IMR-90 (cell line): ENCODE measurements around the gene GNMT. TPM values are rescaled to one million over a fixed set of nuclear protein-coding genes. Genes with fewer than 3 reads are reported as not detected.
A peak's percentile ranks its signal among the peaks of the same experiment; 100 is the strongest.

Source experiments
- ATAC-seq: fragments of 200-7000 bp; cut with Tn5 transposase; 2 replicates; pipeline ENCODE4 v1.9.1; 2020; ENCODE audit warnings: low read depth, mild to moderate bottlenecking, moderate library complexity
- BruUV-seq: library from RNA; stranded (reverse); fragments of 400-500 nt; replicated peaks from 2 replicates; lab custom pipeline; 2021; lab: Mats Ljungman, UMichigan
- CTCF ChIA-PET: fragments of 300-600 bp; formaldehyde crosslinking; extraction: SDS; loops from one replicate; lab custom pipeline; 2021; ENCODE audit warnings: antibody characterized with exemption; lab: Yijun Ruan, JAX
- POLR2A ChIA-PET: fragments of 300-600 bp; sonication (Branson Sonifier 250); formaldehyde crosslinking; loops from one replicate; lab custom pipeline; 2022; ENCODE audit warnings: antibody characterized with exemption; ENCODE audit not compliant: unreplicated experiment; lab: Charles Lee
- DNase-seq: peaks from one replicate; pipeline ENCODE4 v3.0.0; 2013
- H2AFZ ChIP-seq: replicated peaks from 2 replicates; pipeline ENCODE3; 2013; ENCODE audit warnings: low read length, mild to moderate bottlenecking; ENCODE audit not compliant: poor library complexity
- H2AK5ac ChIP-seq: 2 replicates; pipeline ENCODE4 v1.6.1; 2013; ENCODE audit warnings: low read depth, low read length, inconsistent platforms
- H2AK9ac ChIP-seq: replicated peaks from 2 replicates; pipeline ENCODE3; 2013; ENCODE audit warnings: mild to moderate bottlenecking, low read depth, low read length, moderate library complexity; ENCODE audit not compliant: poor library complexity
- H2BK120ac ChIP-seq: 2 replicates; pipeline ENCODE4 v1.6.1; 2013; ENCODE audit warnings: low read depth, low read length, inconsistent platforms
- H2BK15ac ChIP-seq: 3 replicates; pipeline ENCODE4 v1.6.1; 2013; ENCODE audit warnings: low read depth, low read length, inconsistent platforms
- H2BK20ac ChIP-seq: 2 replicates; pipeline ENCODE4 v1.6.1; 2013; ENCODE audit warnings: low read depth, mild to moderate bottlenecking, inconsistent platforms, low read length, moderate library complexity
- H2BK5ac ChIP-seq: 2 replicates; pipeline ENCODE4 v1.6.1; 2013; ENCODE audit warnings: mild to moderate bottlenecking, low read depth, low read length, inconsistent platforms; ENCODE audit not compliant: poor library complexity, severe bottlenecking
- H3K14ac ChIP-seq: replicated peaks from 2 replicates; pipeline ENCODE4 v1.6.1; 2013; ENCODE audit warnings: low read depth, low read length, inconsistent platforms
- H3K18ac ChIP-seq: 2 replicates; pipeline ENCODE4 v1.6.1; 2013; ENCODE audit warnings: low read depth, low read length, control low read depth
- H3K23ac ChIP-seq: 2 replicates; pipeline ENCODE4 v1.6.1; 2013; ENCODE audit warnings: low read depth, low read length, inconsistent platforms
- H3K27ac ChIP-seq: 2 replicates; pipeline ENCODE4 v1.5.1; 2013; ENCODE audit warnings: mild to moderate bottlenecking, control low read depth, low read length; ENCODE audit not compliant: insufficient read depth
- H3K27me3 ChIP-seq: 2 replicates; pipeline ENCODE4 v1.6.1; 2013; ENCODE audit warnings: low read length; ENCODE audit not compliant: control insufficient read depth, insufficient read depth
- H3K36me3 ChIP-seq: 2 replicates; pipeline ENCODE4 v1.6.1; 2013; ENCODE audit warnings: low read length, mixed read lengths; ENCODE audit not compliant: control insufficient read depth, insufficient read depth
- H3K4ac ChIP-seq: 2 replicates; pipeline ENCODE4 v1.6.1; 2013; ENCODE audit warnings: low read depth, low read length, inconsistent platforms
- H3K4me1 ChIP-seq: 2 replicates; pipeline ENCODE4 v1.6.1; 2013; ENCODE audit warnings: low read length, mixed read lengths; ENCODE audit not compliant: control insufficient read depth, insufficient read depth
- H3K4me2 ChIP-seq: 2 replicates; pipeline ENCODE4 v1.6.1; 2013; ENCODE audit warnings: low read depth, mild to moderate bottlenecking, control low read depth, low read length, moderate library complexity
- H3K4me3 ChIP-seq: 2 replicates; pipeline ENCODE4 v1.5.1; 2013; ENCODE audit warnings: low read depth, mild to moderate bottlenecking, control low read depth, low read length, moderate library complexity; ENCODE audit not compliant: insufficient read depth
- H3K56ac ChIP-seq: 2 replicates; pipeline ENCODE4 v1.6.1; 2013; ENCODE audit warnings: low read length, inconsistent platforms; ENCODE audit not compliant: insufficient read depth; ENCODE audit errors: extremely low read depth
- H3K79me1 ChIP-seq, 2 experiments: 2 replicates each; pipeline ENCODE4 v1.6.1; 2013; ENCODE audit warnings: low read length in 2 of 2, inconsistent platforms in 1 of 2, low read depth in 1 of 2
- H3K9ac ChIP-seq: 2 replicates; pipeline ENCODE4 v1.6.1; 2013; ENCODE audit warnings: low read depth, low read length, control low read depth
- H3K9me1 ChIP-seq: 2 replicates; pipeline ENCODE4 v1.6.1; 2013; ENCODE audit warnings: low read length, inconsistent platforms; ENCODE audit not compliant: insufficient read depth
- H3K9me3 ChIP-seq: 2 replicates; pipeline ENCODE4 v1.6.1; 2013; ENCODE audit warnings: low read length; ENCODE audit not compliant: control insufficient read depth, insufficient read depth
- H4K20me1 ChIP-seq: 2 replicates; pipeline ENCODE4 v1.6.1; 2013; ENCODE audit warnings: low read length, inconsistent platforms; ENCODE audit not compliant: insufficient read depth
- H4K5ac ChIP-seq: 2 replicates; pipeline ENCODE4 v1.6.1; 2013; ENCODE audit warnings: mild to moderate bottlenecking, low read depth, low read length, control low read depth
- H4K8ac ChIP-seq, 2 experiments: 2 replicates each; pipeline ENCODE4 v1.6.1; 2013; ENCODE audit warnings: low read depth in 2 of 2, low read length in 2 of 2, control low read depth in 1 of 2, inconsistent platforms in 1 of 2
- H4K91ac ChIP-seq: 2 replicates; pipeline ENCODE4 v1.6.1; 2013; ENCODE audit warnings: low read depth, low read length, inconsistent platforms; ENCODE audit not compliant: insufficient read depth
- BHLHE40 ChIP-seq: fragments of 150-350 bp; IDR thresholded peaks from 2 replicates; pipeline ENCODE4 v1.6.1; 2016; ENCODE audit warnings: mild to moderate bottlenecking, low read depth, low read length
- CEBPB ChIP-seq: IDR thresholded peaks from 2 replicates; pipeline ENCODE4 v1.6.1; 2012; ENCODE audit warnings: low read depth, low read length, improper control_type of control experiment
- CHD1 ChIP-seq: IDR thresholded peaks from 2 replicates; pipeline ENCODE4 v1.6.1; 2012; ENCODE audit warnings: low read depth, low read length, improper control_type of control experiment
- MAFK ChIP-seq: IDR thresholded peaks from 2 replicates; pipeline ENCODE4 v1.6.1; 2012; ENCODE audit warnings: low read depth, low read length, improper control_type of control experiment
- MXI1 ChIP-seq: IDR thresholded peaks from 2 replicates; pipeline ENCODE4 v1.6.1; 2012; ENCODE audit warnings: low read depth, mild to moderate bottlenecking, low read length, moderate library complexity, borderline replicate concordance
- POLR2A ChIP-seq: IDR thresholded peaks from 2 replicates; pipeline ENCODE4 v1.6.1; 2012; ENCODE audit warnings: mild to moderate bottlenecking, low read depth, low read length
- RAD21 ChIP-seq: IDR thresholded peaks from 2 replicates; pipeline ENCODE4 v1.6.1; 2012; ENCODE audit warnings: low read length, improper control_type of control experiment
- RCOR1 ChIP-seq: IDR thresholded peaks from 2 replicates; pipeline ENCODE4 v1.6.1; 2012; ENCODE audit warnings: mild to moderate bottlenecking, low read length, improper control_type of control experiment; ENCODE audit not compliant: insufficient replicate concordance
- RFX5 ChIP-seq: IDR thresholded peaks from 2 replicates; pipeline ENCODE4 v1.8.0; 2012; ENCODE audit warnings: low read depth, mild to moderate bottlenecking, low read length, moderate library complexity
- SMC3 ChIP-seq: fragments of 150-350 bp; IDR thresholded peaks from 2 replicates; pipeline ENCODE4 v1.6.1; 2016; ENCODE audit warnings: low read depth, mild to moderate bottlenecking, antibody characterized with exemption, low read length, moderate library complexity
- WGBS, 2 experiments: methylation state at CpG; one replicate each; pipeline versions ENCODE4 v1.1.5 to v1.1.7; 2013; ENCODE audit warnings: missing lambda C conversion rate in 2 of 2; ENCODE audit not compliant: insufficient read length in 1 of 2; ENCODE audit errors: extremely low coverage in 2 of 2; 5-methylcytosine and 5-hydroxymethylcytosine counted together
- dilution Hi-C: fragments of 300-500 bp; cut with HindIII; formaldehyde crosslinking; loops from one replicate; pipeline ENCODE4 v1.14.3; 2018; ENCODE audit warnings: low sequenced_read_pairs; ENCODE audit not compliant: unreplicated experiment
- in situ Hi-C: fragments of 300-500 bp; cut with MboI; formaldehyde crosslinking; loops from 3 replicates; pipeline ENCODE4 v1.14.3; 2019; ENCODE audit warnings: low sequenced_read_pairs, inconsistent platforms, mixed read lengths
- intact Hi-C: fragments of 100-400 bp; cut with micrococcal nuclease; formaldehyde crosslinking; loops from 2 replicates; pipeline ENCODE4 v1.10.0; 2022
- polyA plus RNA-seq, 3 experiments: library from polyadenylated mRNA; depleted of rRNA; stranded (reverse); fragments of >200 nt; gene quantifications; 2 replicates each; pipeline ENCODE4 v1.2.3, GENCODE V29; 2012; ENCODE audit warnings: low replicate concordance in 1 of 3
- total RNA-seq: library from RNA; depleted of rRNA; stranded (reverse); fragments of >200 nt; gene quantifications from 2 replicates; pipeline ENCODE4 v1.2.3, GENCODE V29; 2012
- TF ChIP-seq, protein P1 (sequence below): fragments of 150-350 bp; IDR thresholded peaks from 2 replicates; pipeline ENCODE4 v1.6.1; 2016; ENCODE audit warnings: low read depth, mild to moderate bottlenecking, low read length, moderate library complexity, borderline replicate concordance
- TF ChIP-seq, protein P2 (sequence below): conservative IDR thresholded peaks from 2 replicates; pipeline ENCODE4 v1.5.1; 2012; ENCODE audit warnings: mild to moderate bottlenecking, low read depth, low read length, improper control_type of control experiment
- TF ChIP-seq, protein P3 (sequence below): fragments of 150-350 bp; IDR thresholded peaks from 2 replicates; pipeline ENCODE4 v1.6.1; 2017; ENCODE audit warnings: mild to moderate bottlenecking, antibody characterized with exemption, low read length, low read depth

GNMT gene
- total and polyA plus RNA-seq, 2 of the 4 experiments (the other 2 are of a cell fraction) = 0.36 TPM; not detected in 1

- Histone ChIP-seq H3K56ac (no peak overlapping the region), H2AK9ac (peak overlapping the region; percentile 75), H4K5ac (no peak overlapping the region), H3K79me1 (peaks cover 5 to 60% of the 10 kb centered on the region in 2 experiments; a peak in 2 of 4 replicates), H3K9me3 (no peaks in the 10 kb centered on the region), H3K27ac (no peak overlapping the region), H3K18ac (no peak overlapping the region), H3K4ac (no peak overlapping the region), H4K8ac (no peak overlapping the region), H2AK5ac (no peak overlapping the region; the same call in 1 of the 2 replicates), H3K4me2 (no peak overlapping the region), H2BK20ac (no peak overlapping the region), H2BK5ac (no peak overlapping the region), H4K20me1 (no peaks in the 10 kb centered on the region; the same call in 1 of the 2 replicates), H3K27me3 (no peaks in the 10 kb centered on the region), H3K4me1 (peaks cover 8% of the 10 kb centered on the region), H3K14ac (no peak overlapping the region), H4K91ac (no peak overlapping the region), H2BK120ac (no peak overlapping the region), H3K36me3 (peaks cover 44% of the 10 kb centered on the region), H3K9me1 (peaks cover 3% of the 10 kb centered on the region), H3K9ac (peak overlapping the region; percentile 13; the same call in 1 of the 2 replicates), H3K4me3 (no peak overlapping the region), H2AFZ (no peak overlapping the region), H3K23ac (no peak overlapping the region), H2BK15ac (no peak overlapping the region)
- ChIA-PET POLR2A (no interaction called here), CTCF (no interaction called here)
- intact Hi-C loops = no loop called here
- in situ Hi-C loops = no loop called here
- dilution Hi-C loops = no loop called here
- DNase-seq = no peak
- no peak for ATAC-seq
- BruUV-seq = no TSS peak
- 89% methylated on average over 3 of the region's 6 CpGs; no CpG with 5 or more reads in 1 of the 2 experiments for WGBS, 2 experiments
- no peak for TF ChIP-seq MXI1
- TF ChIP-seq, protein P1, sequence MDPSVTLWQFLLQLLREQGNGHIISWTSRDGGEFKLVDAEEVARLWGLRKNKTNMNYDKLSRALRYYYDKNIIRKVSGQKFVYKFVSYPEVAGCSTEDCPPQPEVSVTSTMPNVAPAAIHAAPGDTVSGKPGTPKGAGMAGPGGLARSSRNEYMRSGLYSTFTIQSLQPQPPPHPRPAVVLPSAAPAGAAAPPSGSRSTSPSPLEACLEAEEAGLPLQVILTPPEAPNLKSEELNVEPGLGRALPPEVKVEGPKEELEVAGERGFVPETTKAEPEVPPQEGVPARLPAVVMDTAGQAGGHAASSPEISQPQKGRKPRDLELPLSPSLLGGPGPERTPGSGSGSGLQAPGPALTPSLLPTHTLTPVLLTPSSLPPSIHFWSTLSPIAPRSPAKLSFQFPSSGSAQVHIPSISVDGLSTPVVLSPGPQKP = no peak
- no peak for TF ChIP-seq RCOR1
- TF ChIP-seq, protein P2, sequence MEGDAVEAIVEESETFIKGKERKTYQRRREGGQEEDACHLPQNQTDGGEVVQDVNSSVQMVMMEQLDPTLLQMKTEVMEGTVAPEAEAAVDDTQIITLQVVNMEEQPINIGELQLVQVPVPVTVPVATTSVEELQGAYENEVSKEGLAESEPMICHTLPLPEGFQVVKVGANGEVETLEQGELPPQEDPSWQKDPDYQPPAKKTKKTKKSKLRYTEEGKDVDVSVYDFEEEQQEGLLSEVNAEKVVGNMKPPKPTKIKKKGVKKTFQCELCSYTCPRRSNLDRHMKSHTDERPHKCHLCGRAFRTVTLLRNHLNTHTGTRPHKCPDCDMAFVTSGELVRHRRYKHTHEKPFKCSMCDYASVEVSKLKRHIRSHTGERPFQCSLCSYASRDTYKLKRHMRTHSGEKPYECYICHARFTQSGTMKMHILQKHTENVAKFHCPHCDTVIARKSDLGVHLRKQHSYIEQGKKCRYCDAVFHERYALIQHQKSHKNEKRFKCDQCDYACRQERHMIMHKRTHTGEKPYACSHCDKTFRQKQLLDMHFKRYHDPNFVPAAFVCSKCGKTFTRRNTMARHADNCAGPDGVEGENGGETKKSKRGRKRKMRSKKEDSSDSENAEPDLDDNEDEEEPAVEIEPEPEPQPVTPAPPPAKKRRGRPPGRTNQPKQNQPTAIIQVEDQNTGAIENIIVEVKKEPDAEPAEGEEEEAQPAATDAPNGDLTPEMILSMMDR = no peak
- no peak for TF ChIP-seq CEBPB
- TF ChIP-seq POLR2A = no peak
- no peak for TF ChIP-seq RAD21
- no peak for TF ChIP-seq SMC3
- TF ChIP-seq, protein P3, sequence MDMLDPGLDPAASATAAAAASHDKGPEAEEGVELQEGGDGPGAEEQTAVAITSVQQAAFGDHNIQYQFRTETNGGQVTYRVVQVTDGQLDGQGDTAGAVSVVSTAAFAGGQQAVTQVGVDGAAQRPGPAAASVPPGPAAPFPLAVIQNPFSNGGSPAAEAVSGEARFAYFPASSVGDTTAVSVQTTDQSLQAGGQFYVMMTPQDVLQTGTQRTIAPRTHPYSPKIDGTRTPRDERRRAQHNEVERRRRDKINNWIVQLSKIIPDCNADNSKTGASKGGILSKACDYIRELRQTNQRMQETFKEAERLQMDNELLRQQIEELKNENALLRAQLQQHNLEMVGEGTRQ = no peak
- TF ChIP-seq BHLHE40 = no peak
- no peak for TF ChIP-seq MAFK
- no peak for TF ChIP-seq RFX5
- no peak for TF ChIP-seq CHD1
Measured at GRCh38 chr6:43012364-43012763, 51.8 kb downstream of the GNMT start.
